GM12878 (cell line): ENCODE results near the gene PTPRB. TPM values are rescaled to one million over a fixed set of nuclear protein-coding genes. Genes with fewer than 3 reads are reported as not detected.

Source experiments
- ATAC-seq: fragments of 200-7000 bp; cut with Tn5 transposase; 3 replicates; pipeline ENCODE4 v1.9.1; 2020; ENCODE audit warnings: mild to moderate bottlenecking, moderate library complexity
- BruUV-seq: library from RNA; stranded (reverse); fragments of 400-500 nt; replicated peaks from 2 replicates; lab custom pipeline; 2021; lab: Mats Ljungman, UMichigan
- CTCF ChIA-PET: fragments of 300-600 bp; sonication (Branson Sonifier 250); formaldehyde crosslinking; extraction: SDS; loops from one replicate; lab custom pipeline; 2021; ENCODE audit warnings: inconsistent platforms; lab: Yijun Ruan, JAX
- POLR2A ChIA-PET: fragments of 350-600 bp; formaldehyde crosslinking; extraction: SDS; loops from one replicate; lab custom pipeline; 2021; ENCODE audit warnings: inconsistent platforms; lab: Charles Lee
- RAD21 ChIA-PET: fragments of 300-600 bp; sonication (Branson Sonifier 250); formaldehyde crosslinking; loops from one replicate; lab custom pipeline; 2023; ENCODE audit warnings: antibody characterized with exemption; ENCODE audit not compliant: unreplicated experiment; lab: Charles Lee
- SMC1A ChIA-PET: fragments of 300-600 bp; sonication (Branson Sonifier 250); formaldehyde crosslinking; loops from one replicate; lab custom pipeline; 2023; ENCODE audit not compliant: unreplicated experiment, uncharacterized antibody; lab: Charles Lee
- DNase-seq: peaks from one replicate; pipeline ENCODE4 v3.0.0-alpha.2; 2011; ENCODE audit warnings: low read depth, low spot score
- FAIRE-seq: peaks from 3 replicates; lab custom pipeline; 2011; peaks lifted over from hg19 to GRCh38; lab: Jason Lieb, UNC
- H2AFZ ChIP-seq: 2 replicates; pipeline ENCODE4 v1.6.0; 2011; ENCODE audit warnings: low read depth, low read length, control low read depth; ENCODE audit not compliant: control insufficient read depth
- H3K27ac ChIP-seq: 2 replicates; pipeline ENCODE4 v1.5.1; 2011; ENCODE audit warnings: control low read depth; ENCODE audit not compliant: control insufficient read depth, insufficient read depth
- H3K27me3 ChIP-seq, 2 experiments: replicated peaks in 1 of 2; 2 replicates each; pipeline versions ENCODE4 v1.6.0 to v1.6.1; 2011; ENCODE audit warnings: low read length in 1 of 2; ENCODE audit not compliant: control insufficient read depth in 2 of 2, insufficient read depth in 2 of 2
- H3K36me3 ChIP-seq, 2 experiments: 2 replicates each; pipeline ENCODE4 v1.5.1; 2011; ENCODE audit warnings: low read length in 1 of 2; ENCODE audit not compliant: control insufficient read depth in 2 of 2, insufficient read depth in 2 of 2
- H3K4me1 ChIP-seq: 2 replicates; pipeline ENCODE4 v1.6.1; 2011; ENCODE audit warnings: mild to moderate bottlenecking, low read length, moderate library complexity, mixed read lengths; ENCODE audit not compliant: control insufficient read depth, insufficient read depth
- H3K4me2 ChIP-seq: 2 replicates; pipeline ENCODE4 v1.6.0; 2011; ENCODE audit warnings: control low read depth; ENCODE audit not compliant: control insufficient read depth, insufficient read depth
- H3K4me3 ChIP-seq: fragments of 200-600 bp; sonication (generic); 2 replicates; pipeline ENCODE4 v1.5.1; 2016
- H3K79me2 ChIP-seq: 2 replicates; pipeline ENCODE4 v1.6.0; 2011; ENCODE audit warnings: low read length; ENCODE audit not compliant: control insufficient read depth, insufficient read depth
- H3K9ac ChIP-seq: 2 replicates; pipeline ENCODE4 v1.8.0; 2011; ENCODE audit warnings: low read length, control low read depth, mixed read lengths; ENCODE audit not compliant: control insufficient read depth, insufficient read depth
- H3K9me3 ChIP-seq: replicated peaks from 3 replicates; pipeline ENCODE4 v1.5.1; 2011; ENCODE audit warnings: mild to moderate bottlenecking, low read length; ENCODE audit not compliant: control insufficient read depth, insufficient read depth
- H4K20me1 ChIP-seq: 2 replicates; pipeline ENCODE4 v1.6.0; 2011; ENCODE audit not compliant: control insufficient read depth, insufficient read depth
- BACH1 ChIP-seq: fragments of 450-650 bp; IDR thresholded peaks from 2 replicates; pipeline ENCODE4 v1.6.1; 2017; ENCODE audit warnings: mild to moderate bottlenecking, borderline replicate concordance
- CBX3 ChIP-seq: fragments of 200-600 bp; sonication (generic); IDR thresholded peaks from 2 replicates; pipeline ENCODE4 v1.6.1; 2016; ENCODE audit warnings: low read depth, borderline replicate concordance
- ESRRA ChIP-seq: IDR thresholded peaks from 2 replicates; pipeline ENCODE4 v1.6.1; 2012; ENCODE audit warnings: mild to moderate bottlenecking, low read length, improper control_type of control experiment
- IKZF1 ChIP-seq: fragments of 450-650 bp; conservative IDR thresholded peaks from 2 replicates; pipeline ENCODE4 v1.6.1; 2017; ENCODE audit warnings: antibody characterized with exemption, mild to moderate bottlenecking
- IRF5 ChIP-seq: fragments of 450-650 bp; IDR thresholded peaks from 2 replicates; pipeline ENCODE4 v1.6.1; 2017; ENCODE audit warnings: borderline replicate concordance
- NBN ChIP-seq: fragments of 450-650 bp; IDR thresholded peaks from 2 replicates; pipeline ENCODE4 v1.6.1; 2016
- NR2F1 ChIP-seq: fragments of 450-650 bp; conservative IDR thresholded peaks from 2 replicates; pipeline ENCODE4 v1.6.1; 2017; ENCODE audit warnings: mild to moderate bottlenecking
- RAD21 ChIP-seq: IDR thresholded peaks from 2 replicates; pipeline ENCODE4 v1.6.1; 2011; ENCODE audit warnings: mild to moderate bottlenecking, low read depth, low read length, moderate library complexity; ENCODE audit not compliant: insufficient read depth
- SIX5 ChIP-seq: IDR thresholded peaks from 2 replicates; pipeline ENCODE4 v1.6.1; 2011; ENCODE audit warnings: mild to moderate bottlenecking, low read depth, low read length, moderate library complexity; ENCODE audit not compliant: severe bottlenecking
- SMAD5 ChIP-seq: IDR thresholded peaks from 2 replicates; pipeline ENCODE4 v1.6.1; 2016; ENCODE audit warnings: antibody characterized with exemption, low read depth
- ZBED1 ChIP-seq: IDR thresholded peaks from 2 replicates; pipeline ENCODE4 v1.6.1; 2016; ENCODE audit warnings: borderline replicate concordance
- WGBS: methylation state at CpG from one replicate; pipeline ENCODE4 v1.1.6; 2016; ENCODE audit warnings: low lambda C conversion rate; ENCODE audit not compliant: insufficient replicate concordance, insufficient coverage; ENCODE audit errors: missing lambda C conversion rate; 5-methylcytosine and 5-hydroxymethylcytosine counted together
- in situ Hi-C: fragments of 300-500 bp; cut with MboI; formaldehyde crosslinking; loops from 9 replicates; pipeline ENCODE4 v1.14.3; 2018; ENCODE audit warnings: mixed read lengths
- intact Hi-C: fragments of 100-400 bp; cut with micrococcal nuclease; formaldehyde crosslinking; loops from one replicate; pipeline ENCODE4 v1.14.2; 2022; ENCODE audit not compliant: unreplicated experiment
- polyA plus RNA-seq, 11 experiments: library from polyadenylated mRNA; depleted of rRNA in 4 of 11; unstranded in 6 of 11; stranded (reverse) in 5 of 11; fragments of >200 nt; fragmentation: Nextera tagmentation in 4 of 11; fragmentation: Illumina TruSeq in 1 of 11; extraction: Ambion mirVana in 4 of 11; extraction: Trizol in 1 of 11; gene quantifications; 1 replicate in 1 of 11; 2 replicates in 10 of 11; pipeline versions ENCODE4 v1.2.1 to v1.2.3, GENCODE V29; 2011 to 2016; ENCODE audit warnings: inconsistent platforms in 2 of 11, missing spikeins in 2 of 11, low read depth in 1 of 11
- total RNA-seq, 4 experiments: library from RNA; depleted of rRNA in 3 of 4; stranded (reverse); fragments of >200 nt in 3 of 4; fragmentation: Illumina TruSeq in 1 of 4; extraction: Trizol in 1 of 4; gene quantifications; 2 replicates each; pipeline versions ENCODE4 v1.2.1 to v1.2.3, GENCODE V29; 2013 to 2021
- TF ChIP-seq, protein P1 (sequence below): fragments of 450-650 bp; IDR thresholded peaks from 2 replicates; pipeline ENCODE4 v1.6.1; 2018; ENCODE audit warnings: mild to moderate bottlenecking, low read depth, moderate library complexity; ENCODE audit not compliant: partially characterized antibody

Gene PTPRB
- total and polyA plus RNA-seq, 10 of the 15 experiments (the other 5 are each of a cell fraction or from before 2014, with no cell fraction given): 0.03 to 0.35 (median 0.05) TPM

DNA sequence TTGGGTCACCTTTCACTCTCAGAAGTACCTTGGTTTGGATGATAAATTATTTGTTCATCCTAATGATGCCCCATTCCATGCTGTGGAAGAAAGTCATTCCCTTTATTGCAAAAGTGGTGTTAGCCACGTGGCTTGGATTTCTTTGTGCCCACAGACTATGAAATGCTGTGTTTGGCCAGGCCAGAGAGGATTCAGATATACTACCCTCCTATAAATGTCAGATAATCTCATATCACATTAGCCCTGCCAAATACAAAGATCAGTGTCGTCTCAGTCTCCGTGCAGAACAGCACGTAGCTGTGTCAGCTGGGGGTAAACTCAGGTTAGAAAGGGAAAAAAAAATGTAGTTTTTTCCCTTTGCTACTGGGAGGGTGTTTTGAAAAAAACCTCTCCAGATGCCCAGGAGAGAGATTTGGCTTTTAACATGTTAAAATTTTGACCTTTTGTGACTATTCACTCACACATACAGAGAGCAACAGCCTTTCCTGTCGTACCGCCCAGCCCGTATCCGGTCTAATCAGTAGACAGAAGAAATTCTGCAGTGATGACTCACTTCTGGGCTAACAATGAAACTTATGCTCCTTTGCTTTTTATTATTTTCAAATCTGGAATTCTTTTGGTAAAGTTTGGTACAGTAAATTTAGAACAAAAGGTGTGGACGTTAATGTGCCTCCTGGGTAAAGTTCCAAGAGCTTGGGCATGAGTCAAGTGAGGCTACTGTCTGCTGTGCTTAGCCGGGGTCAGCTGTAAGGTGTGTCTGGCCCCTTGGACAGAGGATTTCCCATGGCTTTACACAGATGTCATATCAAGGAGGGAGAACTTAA is 8.5 kb upstream of the PTPRB start:
- Histone ChIP-seq H3K9me3 (no peaks in the 10 kb centered on the region), H3K4me1 (no peaks in the 10 kb centered on the region), H4K20me1 (no peaks in the 10 kb centered on the region), H3K27me3 (no peaks in the 10 kb centered on the region), H2AFZ (no peak overlapping the region), H3K79me2 (no peaks in the 10 kb centered on the region), H3K4me3 (no peak overlapping the region), H3K36me3 (no peaks in the 10 kb centered on the region), H3K9ac (no peak overlapping the region), H3K27ac (no peak overlapping the region), H3K4me2 (no peak overlapping the region)
- ATAC-seq (0 out of 3 replicates have a peak, but pooled peaks have one; percentile 44), FAIRE-seq (no peak), DNase-seq (no peak)
- CTCF ChIA-PET: no interaction called here
- in situ Hi-C loops: no loop called here
- intact Hi-C loops: no loop called here
- TF ChIP-seq NR2F1 (0 out of 2 replicates have a peak, but pooled peaks have one; percentile 16), RAD21 (no peak)
- RAD21 ChIA-PET: no interaction called here
- SMC1A ChIA-PET: no interaction called here
- POLR2A ChIA-PET: no interaction called here
- no TSS peak for BruUV-seq
- 43% methylated on average over 10 of the region's 10 CpGs for WGBS

GRCh38 chr12:70644861-70645260 is 7.6 kb upstream of the PTPRB start:
- Histone ChIP-seq H4K20me1 (no peaks in the 10 kb centered on the region), H3K9ac (no peak overlapping the region), H3K9me3 (no peaks in the 10 kb centered on the region), H3K4me2 (no peak overlapping the region), H2AFZ (no peak overlapping the region), H3K27ac (no peak overlapping the region), H3K4me3 (no peak overlapping the region), H3K27me3 (no peaks in the 10 kb centered on the region), H3K4me1 (no peaks in the 10 kb centered on the region), H3K79me2 (no peaks in the 10 kb centered on the region), H3K36me3 (no peaks in the 10 kb centered on the region)
- in situ Hi-C loops (no loop called here), intact Hi-C loops (no loop called here)
- ChIA-PET POLR2A (no interaction called here), SMC1A (no interaction called here), RAD21 (no interaction called here), CTCF (no interaction called here)
- no TSS peak for BruUV-seq
- WGBS: 42% methylated on average over 2 of the region's 2 CpGs
- FAIRE-seq: no peak
- ATAC-seq: no peak
- DNase-seq: no peak
- TF ChIP-seq CBX3 (no peak), IKZF1 (no peak), SIX5 (no peak), IRF5 (no peak), BACH1 (no peak), NBN (no peak), ZBED1 (no peak), SMAD5 (no peak), ESRRA (no peak)
- TF ChIP-seq, protein P1, sequence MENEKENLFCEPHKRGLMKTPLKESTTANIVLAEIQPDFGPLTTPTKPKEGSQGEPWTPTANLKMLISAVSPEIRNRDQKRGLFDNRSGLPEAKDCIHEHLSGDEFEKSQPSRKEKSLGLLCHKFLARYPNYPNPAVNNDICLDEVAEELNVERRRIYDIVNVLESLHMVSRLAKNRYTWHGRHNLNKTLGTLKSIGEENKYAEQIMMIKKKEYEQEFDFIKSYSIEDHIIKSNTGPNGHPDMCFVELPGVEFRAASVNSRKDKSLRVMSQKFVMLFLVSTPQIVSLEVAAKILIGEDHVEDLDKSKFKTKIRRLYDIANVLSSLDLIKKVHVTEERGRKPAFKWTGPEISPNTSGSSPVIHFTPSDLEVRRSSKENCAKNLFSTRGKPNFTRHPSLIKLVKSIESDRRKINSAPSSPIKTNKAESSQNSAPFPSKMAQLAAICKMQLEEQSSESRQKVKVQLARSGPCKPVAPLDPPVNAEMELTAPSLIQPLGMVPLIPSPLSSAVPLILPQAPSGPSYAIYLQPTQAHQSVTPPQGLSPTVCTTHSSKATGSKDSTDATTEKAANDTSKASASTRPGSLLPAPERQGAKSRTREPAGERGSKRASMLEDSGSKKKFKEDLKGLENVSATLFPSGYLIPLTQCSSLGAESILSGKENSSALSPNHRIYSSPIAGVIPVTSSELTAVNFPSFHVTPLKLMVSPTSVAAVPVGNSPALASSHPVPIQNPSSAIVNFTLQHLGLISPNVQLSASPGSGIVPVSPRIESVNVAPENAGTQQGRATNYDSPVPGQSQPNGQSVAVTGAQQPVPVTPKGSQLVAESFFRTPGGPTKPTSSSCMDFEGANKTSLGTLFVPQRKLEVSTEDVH: no peak
